Duodenal mucosa (tissue), 2 donors: Measurements from ENCODE around the gene SNUPN.

ENCODE experiments used
- H3K27ac ChIP-seq: one replicate; pipeline ENCODE4 v1.7.0; 2013; ENCODE audit warnings: low read depth, low read length
- H3K27me3 ChIP-seq, 2 donors: one replicate each; pipeline ENCODE4 v1.7.0; 2013; ENCODE audit warnings: low read length in 2 of 2, control low read depth in 1 of 2; ENCODE audit not compliant: insufficient read depth in 2 of 2, control insufficient read depth in 1 of 2
- H3K36me3 ChIP-seq, 2 donors: one replicate each; pipeline ENCODE4 v1.7.0; 2013; ENCODE audit warnings: low read length in 2 of 2, control low read depth in 1 of 2; ENCODE audit not compliant: insufficient read depth in 2 of 2, control insufficient read depth in 1 of 2
- H3K4me1 ChIP-seq, 2 donors: one replicate each; pipeline ENCODE4 v1.7.0; 2013; ENCODE audit warnings: low read length in 2 of 2, control low read depth in 1 of 2; ENCODE audit not compliant: insufficient read depth in 2 of 2, control insufficient read depth in 1 of 2
- H3K4me3 ChIP-seq, 2 donors: one replicate each; pipeline ENCODE4 v1.7.0; 2013; ENCODE audit warnings: low read length in 2 of 2, low read depth in 1 of 2
- H3K9ac ChIP-seq, 2 donors: one replicate each; pipeline ENCODE4 v1.7.0; 2013; ENCODE audit warnings: low read length in 2 of 2, low read depth in 1 of 2
- H3K9me3 ChIP-seq, 2 donors: one replicate each; pipeline ENCODE4 v1.7.0; 2013; ENCODE audit warnings: low read length in 2 of 2, control low read depth in 1 of 2; ENCODE audit not compliant: control insufficient read depth in 1 of 2

SNUPN gene

DNA sequence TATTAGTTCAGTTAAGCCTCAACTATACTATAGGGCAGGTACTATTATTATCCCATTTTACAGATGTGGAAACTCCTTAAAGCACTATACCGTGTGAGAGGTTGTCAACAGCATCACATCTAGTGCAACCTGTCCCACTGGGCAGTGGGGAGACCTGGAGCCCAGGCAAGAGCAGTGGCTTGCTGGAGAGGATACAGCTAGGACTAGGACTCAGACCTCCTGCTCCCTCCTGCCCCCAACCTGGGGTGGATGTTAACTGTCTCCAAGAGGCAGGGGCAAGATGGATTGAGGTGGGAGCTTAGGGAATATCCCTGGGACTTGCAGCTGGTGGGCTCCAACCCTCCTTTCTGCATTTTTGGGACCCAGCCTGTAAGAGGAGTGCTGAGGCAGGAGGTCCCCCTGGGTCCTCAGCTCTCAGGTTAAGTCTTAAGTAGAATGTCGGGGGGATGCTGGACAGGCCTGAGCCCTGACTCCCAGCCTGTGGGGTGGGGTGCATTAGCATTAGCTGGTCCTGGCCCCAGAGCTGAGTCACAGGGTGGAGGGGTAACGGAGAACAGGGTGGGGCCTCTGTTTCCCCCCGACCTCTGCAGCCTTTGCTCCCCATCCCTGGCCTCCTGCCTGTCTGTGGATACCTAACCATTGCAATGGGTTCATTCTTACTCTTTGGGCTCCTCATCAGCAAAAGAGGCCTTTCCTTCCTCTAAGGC is 28.8 kb upstream of the SNUPN start:
- no peak overlapping the region for H3K4me3 ChIP-seq
- no peak overlapping the region for H3K27ac ChIP-seq
- H3K9me3 ChIP-seq, result no peaks in the 10 kb centered on the region
- no peak overlapping the region for H3K9ac ChIP-seq
- peaks cover 4 to 37% of the 10 kb centered on the region in 2 donors for H3K36me3 ChIP-seq
- H3K4me1 ChIP-seq, result peaks cover 39 to 59% of the 10 kb centered on the region in 2 donors
- no peaks in the 10 kb centered on the region for H3K27me3 ChIP-seq

DNA sequence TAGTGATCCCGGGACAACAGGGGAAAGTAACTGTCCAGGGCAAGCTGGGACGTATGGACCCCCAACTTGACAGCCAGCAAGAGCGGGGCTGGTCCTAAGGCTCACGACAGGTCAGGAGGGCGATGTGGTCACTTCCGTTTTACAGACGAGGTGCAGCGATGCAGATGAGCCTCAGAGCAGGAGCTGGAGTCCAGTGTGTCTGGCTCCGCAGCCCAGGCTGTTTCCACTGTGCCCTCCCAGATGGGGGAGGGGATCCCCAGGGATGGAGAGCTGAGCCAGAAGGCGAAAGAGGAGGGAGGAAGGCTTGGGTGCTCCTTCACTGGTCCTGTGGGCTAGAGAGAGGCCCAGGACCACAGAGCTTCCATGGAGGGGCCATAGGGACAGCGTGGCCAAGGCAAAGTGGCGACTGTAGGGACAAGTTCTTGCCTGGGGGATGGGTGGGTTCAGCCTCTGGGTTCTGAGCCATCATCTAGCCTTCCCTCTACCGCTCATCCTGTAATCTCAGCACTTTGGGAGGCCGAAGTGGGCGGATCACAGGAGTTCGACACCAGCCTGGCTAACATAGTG is 27.9 kb upstream of the SNUPN start:
- Histone ChIP-seq H3K9me3 (no peaks in the 10 kb centered on the region), H3K27me3 (no peaks in the 10 kb centered on the region), H3K4me1 (peaks cover 45 to 64% of the 10 kb centered on the region in 2 donors), H3K9ac (no peak overlapping the region), H3K27ac (no peak overlapping the region), H3K36me3 (peaks cover 4 to 38% of the 10 kb centered on the region in 2 donors), H3K4me3 (no peak overlapping the region)

DNA sequence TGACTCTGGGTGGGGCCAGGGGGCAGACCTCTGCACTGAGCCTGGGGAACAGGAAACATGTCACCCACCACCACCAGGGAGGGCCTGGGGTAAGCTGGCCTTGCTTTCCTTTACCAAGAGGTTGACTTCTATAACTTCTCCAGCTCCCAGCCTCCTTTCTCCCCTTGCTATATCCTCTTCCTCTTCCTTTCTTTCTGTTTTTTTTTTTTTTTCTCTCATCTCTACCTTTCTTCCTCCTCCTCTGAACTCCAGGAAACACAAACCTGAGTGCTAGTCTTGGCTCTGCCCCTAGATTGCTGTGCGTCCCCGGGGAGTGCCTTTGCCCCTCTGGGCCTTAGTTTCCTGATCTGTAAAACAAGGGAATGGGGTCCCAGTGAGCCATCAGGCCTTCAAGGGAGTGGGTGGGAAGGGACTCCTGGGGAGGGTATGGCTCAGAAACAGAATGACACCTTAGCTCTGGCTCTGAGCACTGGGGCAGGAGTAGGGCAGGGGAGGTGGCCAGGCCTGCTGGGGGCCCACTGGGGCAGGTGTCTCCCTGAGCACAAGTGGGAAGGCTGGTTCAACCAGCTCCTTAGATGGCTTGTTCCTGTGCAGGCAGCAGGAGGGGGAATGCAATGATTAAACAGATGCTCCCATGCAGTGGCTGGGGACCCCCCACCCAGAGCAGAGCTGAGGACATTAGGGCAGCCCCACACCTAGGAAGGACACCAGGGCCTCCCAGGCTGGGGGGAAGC is 26.5 kb upstream of the SNUPN start:
- Histone ChIP-seq H3K27ac (no peak overlapping the region), H3K9ac (peak overlapping the region; percentile 44 to 60), H3K4me1 (peaks cover 46 to 65% of the 10 kb centered on the region in 2 donors), H3K9me3 (no peaks in the 10 kb centered on the region), H3K27me3 (no peaks in the 10 kb centered on the region), H3K4me3 (peak overlapping the region; percentile 62 to 97), H3K36me3 (peaks cover 4 to 27% of the 10 kb centered on the region in 2 donors)

DNA sequence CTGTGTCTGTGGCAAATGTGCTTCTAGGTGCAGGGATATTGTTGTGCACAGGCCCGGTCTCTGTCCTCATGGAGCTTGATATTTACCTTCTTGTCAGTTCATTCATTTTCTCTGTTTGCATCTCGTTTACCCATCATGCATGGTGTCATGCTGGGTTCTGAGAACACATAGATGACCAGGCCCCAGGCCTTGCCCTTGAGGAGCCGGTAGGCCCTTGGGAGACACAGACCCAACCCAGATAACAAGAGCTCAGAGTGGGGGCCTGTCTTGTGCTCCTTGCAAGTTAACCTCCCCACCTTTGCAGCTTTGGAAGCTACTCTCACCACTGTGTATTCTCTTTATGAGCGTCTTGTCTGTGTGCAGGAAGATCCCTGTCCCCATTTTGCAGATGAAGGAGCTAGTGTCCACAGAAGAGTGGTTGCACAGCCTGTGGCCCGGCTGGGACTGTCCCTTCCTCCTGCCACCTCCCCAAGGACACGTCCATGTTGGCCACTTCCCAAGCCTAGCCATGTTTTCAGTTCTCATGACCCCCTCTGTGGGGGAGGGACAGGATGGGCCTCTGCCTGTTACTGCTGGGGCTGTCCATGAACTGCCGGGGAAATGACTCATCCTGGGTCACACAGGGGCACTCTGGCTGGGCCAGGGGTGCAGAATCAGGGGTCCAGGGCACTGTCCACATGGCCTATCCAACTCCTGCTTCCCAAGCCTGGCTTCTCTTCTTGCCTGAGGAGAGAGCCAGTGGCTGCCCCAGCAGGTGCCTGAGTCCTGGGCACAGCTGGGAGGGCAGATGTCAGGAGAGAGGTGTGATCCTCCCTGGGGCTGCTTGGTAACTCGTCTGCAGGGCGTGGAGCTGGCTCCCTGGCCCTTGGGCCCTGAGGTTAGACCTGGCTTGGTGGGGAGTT is 25.6 kb upstream of the SNUPN start:
- Histone ChIP-seq H3K9me3 (no peaks in the 10 kb centered on the region), H3K27ac (no peak overlapping the region), H3K36me3 (peaks cover 0 to 22% of the 10 kb centered on the region in 2 donors), H3K27me3 (no peaks in the 10 kb centered on the region), H3K4me1 (peaks cover 53 to 72% of the 10 kb centered on the region in 2 donors), H3K9ac (peak overlapping the region; percentile 44 to 60), H3K4me3 (peak overlapping the region; percentile 62 to 97)

DNA sequence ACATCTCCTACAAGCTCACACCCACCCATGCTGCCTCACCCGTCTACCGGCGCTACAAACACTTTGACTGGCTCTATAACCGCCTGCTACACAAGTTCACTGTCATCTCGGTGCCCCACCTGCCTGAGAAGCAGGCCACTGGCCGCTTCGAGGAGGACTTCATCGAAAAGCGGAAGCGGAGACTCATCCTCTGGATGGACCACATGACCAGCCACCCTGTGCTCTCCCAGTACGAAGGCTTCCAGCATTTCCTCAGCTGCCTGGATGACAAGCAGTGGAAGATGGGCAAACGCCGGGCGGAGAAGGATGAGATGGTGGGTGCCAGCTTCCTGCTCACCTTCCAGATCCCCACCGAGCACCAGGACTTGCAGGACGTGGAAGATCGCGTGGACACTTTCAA is 24.3 kb upstream of the SNUPN start:
- H3K4me3 ChIP-seq, result peak overlapping the region; percentile 62 to 97
- no peaks in the 10 kb centered on the region for H3K9me3 ChIP-seq
- no peak overlapping the region for H3K9ac ChIP-seq
- no peak overlapping the region for H3K27ac ChIP-seq
- peaks cover 0 to 22% of the 10 kb centered on the region in 2 donors for H3K36me3 ChIP-seq
- H3K4me1 ChIP-seq, result peaks cover 50 to 66% of the 10 kb centered on the region in 2 donors
- H3K27me3 ChIP-seq, result no peaks in the 10 kb centered on the region

DNA sequence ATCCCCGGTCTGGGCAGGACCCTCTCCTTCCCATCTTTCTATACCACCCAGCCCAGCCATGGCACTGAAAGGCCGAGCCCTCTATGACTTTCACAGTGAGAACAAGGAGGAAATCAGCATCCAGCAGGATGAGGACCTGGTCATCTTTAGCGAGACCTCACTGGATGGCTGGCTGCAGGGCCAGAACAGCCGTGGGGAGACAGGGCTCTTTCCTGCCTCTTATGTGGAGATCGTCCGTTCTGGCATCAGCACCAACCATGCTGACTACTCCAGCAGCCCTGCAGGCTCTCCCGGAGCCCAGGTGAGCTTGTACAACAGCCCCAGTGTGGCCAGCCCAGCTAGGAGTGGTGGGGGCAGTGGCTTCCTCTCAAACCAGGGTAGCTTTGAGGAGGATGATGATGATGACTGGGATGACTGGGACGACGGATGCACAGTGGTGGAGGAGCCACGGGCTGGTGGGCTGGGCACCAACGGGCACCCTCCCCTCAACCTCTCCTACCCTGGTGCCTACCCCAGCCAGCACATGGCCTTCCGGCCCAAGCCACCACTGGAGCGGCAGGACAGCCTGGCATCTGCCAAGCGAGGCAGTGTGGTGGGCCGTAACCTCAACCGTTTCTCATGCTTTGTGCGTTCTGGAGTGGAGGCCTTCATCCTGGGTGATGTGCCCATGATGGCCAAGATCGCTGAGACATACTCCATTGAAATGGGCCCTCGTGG is 23.7 kb upstream of the SNUPN start:
- H3K4me1 ChIP-seq, result peaks cover 46 to 60% of the 10 kb centered on the region in 2 donors

DNA sequence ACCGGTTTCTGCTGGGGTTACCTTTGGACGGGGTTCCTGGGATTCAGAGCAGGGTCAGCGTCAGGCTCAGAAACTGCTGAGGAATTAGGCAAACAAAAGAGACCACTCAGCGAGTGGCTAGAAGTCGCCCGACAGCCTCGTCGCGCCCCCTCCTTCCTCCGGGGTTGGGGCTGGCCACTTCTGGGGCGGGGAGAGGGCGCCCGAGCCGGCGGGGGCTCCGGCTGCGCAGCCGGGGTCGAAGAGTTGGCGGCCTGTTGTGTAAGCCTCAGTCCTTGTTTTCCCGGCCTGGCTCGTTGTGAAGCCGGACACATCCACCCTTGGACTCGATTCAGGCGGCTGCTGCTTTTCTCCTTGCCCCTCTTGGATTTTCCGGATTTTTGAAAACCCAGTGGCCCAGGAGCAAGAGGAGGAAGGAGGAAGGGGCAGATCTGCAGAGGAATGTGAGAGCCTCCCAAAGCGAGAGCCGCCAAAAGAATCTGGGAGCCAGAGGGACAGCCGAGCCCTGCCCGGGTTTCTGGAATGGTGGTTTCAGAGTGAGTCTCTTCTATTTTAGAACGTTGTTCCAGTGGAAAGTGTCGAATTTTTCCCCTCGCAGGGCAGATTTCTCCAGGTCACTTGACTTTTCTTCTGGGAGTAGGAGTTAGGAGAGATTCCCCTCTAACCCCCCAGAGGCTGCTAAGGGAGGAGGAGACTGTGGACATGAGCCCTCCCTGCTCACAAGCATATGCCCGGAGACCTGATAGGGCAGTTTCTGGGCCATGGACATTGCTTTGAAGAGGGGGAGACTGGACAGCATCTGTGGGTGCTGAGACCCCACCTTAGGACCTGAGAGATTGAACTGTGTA is 22.9 kb upstream of the SNUPN start:
- Histone ChIP-seq H3K27me3 (no peaks in the 10 kb centered on the region), H3K9ac (peak overlapping the region; percentile 91 to 96), H3K36me3 (peaks cover 0 to 18% of the 10 kb centered on the region in 2 donors), H3K4me3 (peak overlapping the region; percentile 87 to 97), H3K9me3 (no peaks in the 10 kb centered on the region), H3K27ac (peak overlapping the region; percentile 92), H3K4me1 (peaks cover 44 to 55% of the 10 kb centered on the region in 2 donors)

More for the DNA sequence above, 23.7 kb upstream of the SNUPN start:
- H3K36me3 ChIP-seq, result peaks cover 0 to 20% of the 10 kb centered on the region in 2 donors
- H3K27me3 ChIP-seq, result no peaks in the 10 kb centered on the region
- peak overlapping the region; percentile 91 to 96 for H3K9ac ChIP-seq
- H3K27ac ChIP-seq, result no peak overlapping the region
- peak overlapping the region; percentile 87 to 97 for H3K4me3 ChIP-seq
- H3K9me3 ChIP-seq, result no peaks in the 10 kb centered on the region

DNA sequence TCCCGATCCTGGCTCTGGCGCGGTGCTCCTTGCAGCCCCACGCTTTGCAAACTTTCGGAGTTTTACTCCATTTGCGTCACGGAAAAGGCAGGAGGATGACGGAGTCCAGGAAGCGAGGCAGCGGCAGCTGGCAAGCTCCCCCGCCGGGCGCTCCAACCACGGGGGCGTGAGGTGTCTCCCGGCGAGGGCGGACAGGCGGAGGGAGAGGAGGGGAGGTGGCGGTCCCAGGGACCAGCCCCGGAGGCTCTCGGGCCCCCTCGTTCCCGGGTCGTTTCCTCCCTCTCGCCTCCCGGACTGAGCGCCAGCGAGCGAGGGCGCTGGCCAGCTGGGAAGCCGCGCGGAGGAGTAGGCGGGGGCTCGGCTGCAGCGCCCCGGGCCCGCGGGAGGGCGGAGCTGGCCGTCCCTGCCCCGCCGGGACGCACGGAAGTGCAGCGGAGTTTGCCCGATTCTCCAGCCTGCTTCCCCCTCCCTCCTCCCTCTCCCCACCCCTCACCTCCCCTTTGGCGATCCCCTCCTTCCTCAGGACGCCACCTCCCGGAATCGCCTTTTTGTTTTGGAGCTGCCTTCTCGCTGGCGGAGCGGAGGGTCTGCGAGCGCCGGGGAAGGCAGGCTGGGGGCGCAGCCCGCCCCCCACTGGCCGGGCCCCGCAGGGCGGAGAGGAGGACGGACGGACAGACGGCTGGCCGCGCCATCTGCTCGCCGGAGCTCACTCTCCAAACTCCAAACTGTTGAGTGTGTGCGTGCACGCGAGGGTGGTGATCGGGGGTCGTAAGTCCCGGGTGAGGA is 22.0 kb upstream of the SNUPN start, which contains the start of gene SNX33:
Gene SNX33 (plus strand): TSS at position 543 of the 786 bp plus-strand sequence. CDS start 1,191 bp downstream, outside the sequence.
- Histone ChIP-seq H3K9me3 (no peaks in the 10 kb centered on the region), H3K27me3 (no peaks in the 10 kb centered on the region), H3K27ac (peak within 1 kb of the TSS; percentile 92), H3K9ac (peak within 1 kb of the TSS; percentile 91 to 96), H3K4me3 (peak within 1 kb of the TSS; percentile 87 to 97), H3K4me1 (peaks cover 44 to 48% of the 10 kb centered on the region in 2 donors), H3K36me3 (peaks cover 0 to 18% of the 10 kb centered on the region in 2 donors)
